RPMI7951 (cell line): ENCODE measurements around the gene BDKRB1. TPM values are rescaled to one million over a fixed set of nuclear protein-coding genes. Genes with fewer than 3 reads are reported as not detected.
"Not testable (repeated sequence)": the region's sequence is repeated elsewhere in the genome, so short reads cannot be mapped to it uniquely, and the experiment has no call there.

Source experiments
- DNase-seq: peaks from one replicate; pipeline ENCODE4 v3.0.0-alpha.2; 2012; ENCODE audit warnings: low read depth
- total RNA-seq: library from RNA; depleted of rRNA; stranded (reverse); fragments of >200 nt; shearing (Covaris generic); gene quantifications from 2 replicates; pipeline ENCODE4 v1.2.3, GENCODE V29; 2014

BDKRB1 gene
- total RNA-seq, 1 experiment from 2014 or later, result 7.1 TPM

- no peak for DNase-seq
Measured at GRCh38 chr14:96233661-96234060, 22.3 kb upstream of the BDKRB1 start.

- no peak for DNase-seq
Measured at GRCh38 chr14:96235426-96235825, 20.6 kb upstream of the BDKRB1 start.

GRCh38 chr14:96237641-96238040, 18.4 kb upstream of the BDKRB1 start:
- no peak for DNase-seq

DNA sequence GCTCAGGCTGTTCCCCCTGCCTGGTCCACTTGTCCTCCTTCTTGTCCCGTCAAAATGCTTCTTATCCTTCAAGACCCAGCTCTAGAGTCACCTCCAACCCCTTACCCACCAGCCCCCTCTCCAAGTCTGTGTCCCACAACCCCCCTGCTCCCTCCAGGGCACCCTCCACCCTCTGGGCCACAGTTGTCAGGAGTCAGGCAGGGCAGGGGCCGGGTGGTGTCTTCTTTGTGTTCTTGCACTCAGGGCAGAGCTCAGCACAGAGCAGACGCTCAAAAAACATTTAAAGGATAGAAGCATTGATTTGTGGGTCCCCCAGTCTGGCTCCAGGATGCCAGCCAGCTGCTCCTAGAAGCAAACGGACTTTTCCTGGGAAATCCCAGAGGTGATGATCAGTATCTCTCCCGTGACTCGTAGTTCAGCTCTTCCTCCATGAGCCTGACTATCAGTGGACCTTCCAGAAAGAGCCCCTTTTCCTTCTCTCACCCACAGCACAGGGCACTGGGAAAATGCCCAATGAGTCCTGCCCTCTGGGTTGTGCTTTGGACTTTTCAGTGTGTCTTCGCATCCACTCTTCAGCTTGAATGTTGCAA, 17.2 kb upstream of the BDKRB1 start:
- DNase-seq, result no peak

GRCh38 chr14:96239711-96240141, 16.3 kb upstream of the BDKRB1 start:
- DNase-seq, result no peak

GRCh38 chr14:96240641-96241040, 15.4 kb upstream of the BDKRB1 start:
- no peak for DNase-seq

DNA sequence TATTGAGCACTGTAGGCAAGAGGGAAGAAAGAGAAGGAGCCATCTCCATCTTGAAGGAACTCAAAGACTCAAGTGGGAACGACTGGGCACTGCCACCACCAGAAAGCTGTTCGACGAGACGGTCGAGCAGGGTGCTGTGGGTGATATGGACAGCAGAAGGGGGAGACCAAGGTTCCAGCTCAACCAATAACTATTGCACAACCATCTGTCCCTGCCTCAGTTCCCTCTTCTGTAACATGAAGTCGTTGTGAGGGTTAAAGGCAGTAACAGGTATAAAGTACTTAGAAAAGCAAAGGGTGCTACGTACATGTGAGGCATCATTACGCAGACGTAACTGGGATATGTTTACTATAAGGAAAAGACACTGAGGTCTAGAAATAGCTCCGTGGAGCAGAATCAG, 13.9 kb upstream of the BDKRB1 start:
- DNase-seq, result no peak

DNA sequence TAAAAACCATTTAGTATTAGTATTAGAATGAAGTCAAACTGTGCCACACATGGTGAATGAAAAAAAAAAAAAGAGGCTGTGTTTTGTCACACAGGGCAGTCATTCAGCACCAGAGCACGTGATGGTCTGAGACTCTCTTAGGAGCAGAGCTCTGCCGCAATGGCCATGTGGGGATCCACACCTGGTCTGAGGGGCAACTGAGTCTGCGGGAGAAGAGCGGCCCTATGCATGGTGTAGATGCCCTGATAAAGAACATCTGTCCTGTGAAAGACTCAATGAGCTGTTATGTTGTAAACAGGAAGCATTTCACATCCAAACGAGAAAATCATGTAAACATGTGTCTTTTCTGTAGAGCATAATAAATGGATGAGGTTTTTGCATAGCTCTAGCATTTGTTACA, 12.2 kb upstream of the BDKRB1 start:
- DNase-seq, result no peak

DNA sequence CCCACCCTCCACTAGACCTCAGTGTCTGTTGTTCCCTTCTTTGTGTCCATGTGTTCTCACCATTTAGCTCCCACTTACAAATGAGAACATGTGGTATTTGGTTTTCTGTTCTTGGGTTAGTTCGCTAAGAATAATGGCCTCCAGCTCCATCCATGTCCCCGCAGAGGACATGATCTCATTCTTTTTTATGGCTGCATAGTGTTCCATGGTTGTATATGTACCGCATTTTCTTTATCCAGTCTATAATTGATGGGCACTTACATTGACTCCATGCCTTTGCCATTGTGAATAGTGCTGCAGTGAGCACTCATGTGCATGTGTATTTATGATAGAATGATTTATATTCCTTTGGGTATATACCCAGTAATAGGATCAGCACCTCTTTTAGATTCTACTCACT, 10.9 kb upstream of the BDKRB1 start:
- DNase-seq, result not testable (repeated sequence)

- peak; percentile 81 for DNase-seq
Measured at GRCh38 chr14:96245710-96246538, 10.1 kb upstream of the BDKRB1 start.

DNA sequence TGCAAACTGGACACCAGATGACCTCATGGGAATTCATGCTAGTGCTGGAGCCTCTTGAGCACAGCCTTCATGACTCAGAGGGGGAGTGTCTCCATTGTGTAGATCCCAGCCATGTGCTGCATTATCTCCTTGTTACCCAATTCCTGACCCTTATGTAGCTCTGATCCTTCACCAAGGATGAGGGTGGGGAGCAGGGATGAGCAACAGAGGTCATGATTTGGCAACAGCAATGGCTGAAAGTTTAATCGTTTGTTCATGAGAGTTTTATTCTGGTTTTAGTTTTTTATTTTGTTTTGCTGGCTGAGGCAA, 9.5 kb upstream of the BDKRB1 start:
- DNase-seq, result peak; percentile 96

DNA sequence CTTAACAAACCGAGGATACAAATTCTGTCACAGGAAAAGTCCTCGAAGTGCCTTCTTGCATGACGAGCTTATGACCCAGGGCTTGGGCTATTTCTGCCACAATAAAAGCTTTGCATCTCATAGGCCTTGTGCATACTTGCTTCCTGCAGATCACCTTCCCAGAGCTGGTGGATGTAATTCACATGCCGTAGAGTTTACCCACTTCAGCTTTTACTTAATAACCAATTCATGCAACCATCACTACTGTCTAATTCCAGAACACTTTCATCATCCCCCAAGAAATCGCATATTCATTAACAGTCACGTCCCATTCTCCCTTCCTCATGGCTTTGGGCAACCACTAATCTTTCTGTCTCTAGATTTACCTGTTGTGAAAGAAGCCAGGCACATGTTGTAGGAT, 9.0 kb upstream of the BDKRB1 start:
- DNase-seq, result no peak

GRCh38 chr14:96249029-96249428, 7.0 kb upstream of the BDKRB1 start:
- DNase-seq, result peak; percentile 91

GRCh38 chr14:96250485-96250884, 5.5 kb upstream of the BDKRB1 start:
- DNase-seq, result no peak

DNA sequence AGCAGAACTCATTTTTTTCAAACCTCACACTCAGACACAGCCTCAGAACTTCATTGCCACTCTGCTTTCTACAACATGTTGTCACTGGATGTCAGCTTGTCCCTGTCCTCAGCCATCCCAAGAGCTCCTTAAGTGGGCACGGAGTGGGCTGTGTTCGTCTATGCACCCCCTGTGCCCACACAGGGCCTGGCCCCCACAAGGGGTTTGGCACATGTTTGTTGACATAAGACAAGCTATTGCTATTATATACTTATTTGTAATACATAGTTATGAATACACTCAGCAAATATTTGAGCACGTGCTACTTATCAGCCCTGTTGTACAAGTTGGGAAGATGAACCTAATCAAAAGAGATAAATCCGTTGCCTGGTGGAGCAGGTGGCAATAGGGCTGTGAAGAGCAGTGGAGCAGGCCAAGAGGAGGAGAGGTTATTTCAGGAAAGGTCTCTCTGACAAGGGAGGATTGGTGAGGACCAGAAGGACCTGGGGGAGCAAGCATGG, 4.3 kb upstream of the BDKRB1 start:
- no peak for DNase-seq

DNA sequence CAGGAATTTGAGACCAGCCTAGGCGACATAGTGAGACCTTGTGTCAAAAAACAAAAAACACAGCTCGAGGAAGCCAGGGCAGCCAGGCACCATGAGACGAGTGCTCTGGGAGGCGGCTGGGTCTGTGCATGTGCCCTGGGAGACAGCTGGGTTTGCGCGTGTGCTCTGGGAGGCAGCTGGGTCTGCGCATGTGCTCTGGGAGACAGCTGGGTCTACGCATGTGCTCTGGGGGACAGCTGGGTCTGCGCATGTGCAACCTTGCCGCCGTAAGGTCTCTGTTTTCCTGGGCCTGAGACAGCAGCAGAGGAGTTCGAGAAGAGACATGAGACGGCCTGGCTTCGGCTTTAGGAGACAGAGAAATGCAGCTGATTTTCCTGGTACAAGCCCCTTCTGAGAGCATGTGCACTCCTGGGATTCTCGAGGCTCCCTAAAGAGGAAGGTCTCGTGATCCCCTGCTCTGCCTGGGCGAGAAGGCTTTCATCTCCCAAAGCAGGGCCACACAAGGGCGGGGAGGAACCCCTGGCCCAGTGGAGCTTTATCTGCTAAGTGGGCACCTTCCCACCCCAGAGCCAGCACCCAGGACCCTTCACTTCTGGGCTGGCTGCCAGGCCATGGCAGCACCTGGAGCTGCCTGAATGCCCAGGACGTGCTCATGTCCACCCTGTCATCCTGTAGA, 3.5 kb upstream of the BDKRB1 start:
- DNase-seq, result peak; percentile 65

DNA sequence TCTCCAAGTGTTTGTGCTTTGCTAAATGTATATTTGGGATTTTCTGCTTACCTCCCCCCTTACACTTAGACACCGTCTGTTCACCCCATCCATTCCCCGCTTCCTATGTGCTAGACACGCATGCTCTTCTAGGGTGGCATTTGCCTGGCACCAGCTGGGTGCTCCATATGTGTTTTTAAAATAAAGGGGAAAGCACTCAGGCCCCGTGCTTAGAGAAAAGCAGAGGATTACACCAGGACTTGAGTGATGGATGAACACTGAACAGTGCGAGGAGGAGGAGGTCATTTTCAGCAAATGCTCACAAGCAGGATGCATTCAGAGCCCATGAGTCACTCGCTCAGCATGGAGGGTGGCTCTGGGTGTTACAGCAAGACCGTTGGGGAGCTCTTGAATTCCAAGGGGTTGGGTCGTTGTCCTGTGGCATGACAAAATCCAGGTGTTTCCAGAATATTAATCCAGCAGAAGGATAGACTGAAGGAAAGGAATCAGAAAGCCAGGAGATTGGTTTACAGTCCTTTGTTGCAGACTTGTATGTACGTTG, 2.9 kb upstream of the BDKRB1 start:
- peak; percentile 89 for DNase-seq

DNA sequence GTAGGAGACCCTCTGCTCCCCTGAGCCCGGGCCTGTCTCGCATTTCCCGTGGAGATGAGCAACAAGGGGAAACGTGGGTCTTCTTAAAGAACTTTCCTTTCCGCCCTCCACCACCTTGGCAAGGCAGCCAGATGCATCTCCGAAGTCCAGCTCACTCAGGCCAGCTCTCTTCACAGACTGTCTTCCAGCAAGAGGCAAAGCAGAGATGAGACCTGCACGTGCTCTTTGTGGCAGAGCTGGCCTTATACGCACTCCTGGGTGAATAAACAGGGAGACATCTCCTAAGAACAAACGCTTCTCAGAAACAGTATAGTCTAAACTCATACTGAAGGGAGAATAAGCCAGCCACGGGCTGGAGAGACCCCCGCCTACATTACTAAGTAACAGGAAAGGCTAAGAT, 1.3 kb upstream of the BDKRB1 start:
- no peak for DNase-seq

DNA sequence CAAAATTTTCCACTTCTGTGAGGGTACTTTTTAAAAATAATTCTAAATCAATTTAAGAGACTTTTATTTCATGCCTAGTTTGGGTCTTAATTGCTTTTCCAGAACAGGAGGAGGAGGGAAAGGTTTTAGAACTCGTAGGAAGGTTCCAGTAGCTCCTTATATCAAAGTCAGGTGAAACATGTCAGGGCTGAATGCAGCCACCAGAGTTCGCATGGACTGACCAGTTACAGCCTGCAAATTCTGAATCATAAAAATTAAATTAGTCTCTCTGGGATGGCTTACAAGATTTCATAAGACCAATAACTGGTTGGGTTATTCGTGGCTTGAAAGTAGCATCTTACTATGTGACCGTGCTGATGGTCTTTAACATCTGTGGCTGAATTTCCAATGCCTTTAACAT, 397 bp downstream of the BDKRB1 start:
- no peak for DNase-seq

- no peak for DNase-seq
Measured at GRCh38 chr14:96257056-96257455, 1.0 kb downstream of the BDKRB1 start.

- DNase-seq, result no peak
Measured at GRCh38 chr14:96257900-96258299, 1.9 kb downstream of the BDKRB1 start.

GRCh38 chr14:96260341-96260821, 4.4 kb downstream of the BDKRB1 start:
- peak; percentile 75 for DNase-seq
